Glutamatergic neuron (in vitro differentiated cells): ENCODE results near the gene CDC45. TPM values are rescaled to one million over a fixed set of nuclear protein-coding genes. Genes with fewer than 3 reads are reported as not detected.

Experiments used
- DNase-seq: peaks from one replicate; pipeline ENCODE4 v3.0.0; 2022
- H3K27ac Mint-ChIP-seq: one replicate; pipeline ENCODE4 v1.8.0; 2020; ENCODE audit warnings: mild to moderate bottlenecking, mixed read lengths, inconsistent platforms; ENCODE audit not compliant: unreplicated experiment
- H3K27me3 Mint-ChIP-seq: one replicate; pipeline ENCODE4 v1.8.0; 2020; ENCODE audit warnings: mild to moderate bottlenecking, moderate library complexity, mixed read lengths, inconsistent platforms; ENCODE audit not compliant: unreplicated experiment
- H3K36me3 Mint-ChIP-seq: one replicate; pipeline ENCODE4 v1.8.0; 2020; ENCODE audit warnings: mild to moderate bottlenecking, mixed read lengths, inconsistent platforms; ENCODE audit not compliant: unreplicated experiment
- H3K4me1 Mint-ChIP-seq: one replicate; pipeline ENCODE4 v1.8.0; 2020; ENCODE audit warnings: mild to moderate bottlenecking, low read depth, mixed read lengths, inconsistent platforms; ENCODE audit not compliant: unreplicated experiment
- H3K4me3 Mint-ChIP-seq: one replicate; pipeline ENCODE4 v1.8.0; 2020; ENCODE audit warnings: mild to moderate bottlenecking, mixed read lengths, inconsistent platforms; ENCODE audit not compliant: unreplicated experiment
- H3K9me3 Mint-ChIP-seq: one replicate; pipeline ENCODE4 v1.8.0; 2020; ENCODE audit warnings: mild to moderate bottlenecking, moderate library complexity, mixed read lengths, inconsistent platforms; ENCODE audit not compliant: unreplicated experiment
- total RNA-seq: library from RNA; stranded (reverse); fragmentation: NEBNext Ultra II Directional; extraction: Animal tissue kit (Norgen Biotek cat#: 25700); gene quantifications from one replicate; pipeline ENCODE4 v1.2.1, GENCODE V29; 2021; ENCODE audit not compliant: unreplicated experiment
- TF ChIP-seq, protein P1 (sequence below): fragments of 200-600 bp; sonication (generic); IDR thresholded peaks from one replicate; pipeline ENCODE4 v1.5.0; 2021; ENCODE audit not compliant: partially characterized antibody, unreplicated experiment

Gene CDC45
- total RNA-seq, 1 donor from 2014 or later, result 3.5 TPM

DNA sequence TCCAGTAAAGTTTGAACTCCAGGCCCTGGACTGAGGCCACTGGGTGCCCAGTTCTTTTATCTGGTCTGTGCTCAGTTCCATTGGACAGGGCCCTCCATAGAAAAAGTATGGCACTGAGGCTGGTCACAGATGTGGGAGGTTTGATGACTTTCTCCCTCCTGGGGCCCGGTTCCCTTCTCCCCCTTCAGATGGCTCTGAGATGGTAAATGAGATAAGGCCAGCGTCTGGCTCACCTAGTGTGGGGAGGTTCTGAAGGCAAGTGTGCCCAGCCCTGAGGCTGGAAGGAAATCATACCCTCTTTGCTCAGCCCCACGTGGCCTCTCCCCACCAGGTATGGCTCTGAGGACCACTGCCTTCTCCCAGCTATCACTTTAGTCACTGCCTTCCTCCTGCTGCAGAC, 45.9 kb downstream of the CDC45 start:
- peaks cover 16% of the 10 kb centered on the region for H3K27me3 Mint-ChIP-seq
- DNase-seq, result no peak
- no peak overlapping the region for H3K4me3 Mint-ChIP-seq
- H3K9me3 Mint-ChIP-seq, result peaks cover 3% of the 10 kb centered on the region
- TF ChIP-seq, protein P1, sequence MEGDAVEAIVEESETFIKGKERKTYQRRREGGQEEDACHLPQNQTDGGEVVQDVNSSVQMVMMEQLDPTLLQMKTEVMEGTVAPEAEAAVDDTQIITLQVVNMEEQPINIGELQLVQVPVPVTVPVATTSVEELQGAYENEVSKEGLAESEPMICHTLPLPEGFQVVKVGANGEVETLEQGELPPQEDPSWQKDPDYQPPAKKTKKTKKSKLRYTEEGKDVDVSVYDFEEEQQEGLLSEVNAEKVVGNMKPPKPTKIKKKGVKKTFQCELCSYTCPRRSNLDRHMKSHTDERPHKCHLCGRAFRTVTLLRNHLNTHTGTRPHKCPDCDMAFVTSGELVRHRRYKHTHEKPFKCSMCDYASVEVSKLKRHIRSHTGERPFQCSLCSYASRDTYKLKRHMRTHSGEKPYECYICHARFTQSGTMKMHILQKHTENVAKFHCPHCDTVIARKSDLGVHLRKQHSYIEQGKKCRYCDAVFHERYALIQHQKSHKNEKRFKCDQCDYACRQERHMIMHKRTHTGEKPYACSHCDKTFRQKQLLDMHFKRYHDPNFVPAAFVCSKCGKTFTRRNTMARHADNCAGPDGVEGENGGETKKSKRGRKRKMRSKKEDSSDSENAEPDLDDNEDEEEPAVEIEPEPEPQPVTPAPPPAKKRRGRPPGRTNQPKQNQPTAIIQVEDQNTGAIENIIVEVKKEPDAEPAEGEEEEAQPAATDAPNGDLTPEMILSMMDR, result no peak
- H3K4me1 Mint-ChIP-seq, result peaks cover 7% of the 10 kb centered on the region
- no peaks in the 10 kb centered on the region for H3K36me3 Mint-ChIP-seq
- no peak overlapping the region for H3K27ac Mint-ChIP-seq

DNA sequence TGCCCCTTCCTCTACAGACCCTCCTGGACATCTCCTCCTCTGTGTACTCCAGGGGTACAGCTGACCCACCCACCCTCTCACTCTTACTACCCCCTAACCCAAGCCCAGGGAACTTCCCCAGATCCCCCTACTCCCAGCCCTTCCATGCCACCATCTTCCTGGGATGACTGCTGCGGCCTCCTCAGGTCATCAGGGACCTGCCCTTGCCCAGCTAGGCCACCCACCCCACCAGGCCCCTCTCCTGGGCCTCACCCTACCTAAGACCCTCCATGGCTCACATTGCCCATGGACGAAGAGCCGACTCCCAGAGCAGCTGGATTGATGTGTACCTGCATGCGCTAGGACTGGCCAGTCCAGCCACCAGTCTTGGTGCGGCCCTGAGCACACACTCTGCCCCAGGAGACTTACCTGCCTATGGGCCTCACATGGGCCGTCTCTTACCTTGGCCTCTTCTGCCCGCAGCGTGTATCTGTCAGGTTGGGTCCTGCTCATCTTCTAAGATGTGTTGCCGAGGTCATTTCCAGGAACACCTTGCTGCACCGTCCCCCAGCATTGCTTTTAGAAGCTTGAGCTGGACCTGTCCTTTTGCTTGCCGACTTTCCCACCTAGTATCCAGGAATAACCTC, 46.5 kb downstream of the CDC45 start:
- TF ChIP-seq, protein P1, result no peak
- Mint-ChIP-seq H3K27ac (no peak overlapping the region), H3K9me3 (peaks cover 3% of the 10 kb centered on the region), H3K27me3 (peaks cover 16% of the 10 kb centered on the region), H3K36me3 (no peaks in the 10 kb centered on the region), H3K4me1 (peaks cover 7% of the 10 kb centered on the region), H3K4me3 (no peak overlapping the region)
- DNase-seq, result no peak

DNA sequence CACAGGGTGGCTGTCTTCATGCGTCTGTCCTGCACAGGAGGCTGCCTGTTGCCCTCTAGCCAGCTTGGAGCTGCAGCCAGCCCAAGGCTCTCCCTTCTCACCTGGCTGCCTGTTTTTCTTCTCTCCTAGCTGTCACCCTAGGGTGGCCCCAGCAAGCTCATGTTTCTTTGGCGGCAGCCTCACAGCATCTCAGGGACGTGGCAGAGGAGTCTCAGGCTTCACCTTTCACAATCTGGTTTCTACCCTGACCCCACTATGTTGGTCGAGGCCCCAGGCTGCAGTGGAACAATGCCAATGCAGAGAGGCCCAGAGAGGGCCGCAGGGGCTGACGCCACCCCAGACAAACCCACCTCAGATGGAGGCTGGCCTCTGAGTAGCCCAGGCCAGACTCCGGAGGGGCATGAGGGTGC, 47.0 kb downstream of the CDC45 start:
- no peak for DNase-seq
- Mint-ChIP-seq H3K4me1 (peaks cover 7% of the 10 kb centered on the region), H3K36me3 (no peaks in the 10 kb centered on the region), H3K9me3 (peaks cover 3% of the 10 kb centered on the region), H3K27me3 (peaks cover 15% of the 10 kb centered on the region), H3K4me3 (no peak overlapping the region), H3K27ac (no peak overlapping the region)
- TF ChIP-seq, protein P1, result no peak

DNA sequence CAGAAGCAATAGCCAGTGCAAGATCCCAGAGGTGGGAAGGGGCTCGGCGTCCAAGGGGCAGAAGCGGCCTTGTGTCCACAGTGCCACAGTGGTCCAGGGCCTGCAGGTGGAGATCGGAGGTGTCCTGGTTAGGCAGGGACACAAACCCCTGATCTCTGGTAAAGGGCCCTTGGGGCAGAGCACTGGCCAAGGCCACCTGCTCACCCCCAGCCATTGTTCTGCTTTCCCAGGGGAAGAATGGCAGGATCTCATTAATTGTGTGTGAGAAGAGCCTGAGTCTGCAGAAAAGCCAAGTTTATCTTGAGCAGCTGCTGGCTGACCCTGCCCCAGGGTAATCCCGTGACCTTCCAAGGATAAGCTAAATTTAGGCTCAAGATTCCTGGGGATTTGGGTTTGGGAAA, 47.6 kb downstream of the CDC45 start:
- Mint-ChIP-seq H3K27me3 (peaks cover 12% of the 10 kb centered on the region), H3K9me3 (peaks cover 3% of the 10 kb centered on the region), H3K4me1 (peaks cover 7% of the 10 kb centered on the region), H3K27ac (peak overlapping the region; percentile 44), H3K4me3 (peak overlapping the region; percentile 41), H3K36me3 (no peaks in the 10 kb centered on the region)
- TF ChIP-seq, protein P1, result no peak
- DNase-seq, result no peak

DNA sequence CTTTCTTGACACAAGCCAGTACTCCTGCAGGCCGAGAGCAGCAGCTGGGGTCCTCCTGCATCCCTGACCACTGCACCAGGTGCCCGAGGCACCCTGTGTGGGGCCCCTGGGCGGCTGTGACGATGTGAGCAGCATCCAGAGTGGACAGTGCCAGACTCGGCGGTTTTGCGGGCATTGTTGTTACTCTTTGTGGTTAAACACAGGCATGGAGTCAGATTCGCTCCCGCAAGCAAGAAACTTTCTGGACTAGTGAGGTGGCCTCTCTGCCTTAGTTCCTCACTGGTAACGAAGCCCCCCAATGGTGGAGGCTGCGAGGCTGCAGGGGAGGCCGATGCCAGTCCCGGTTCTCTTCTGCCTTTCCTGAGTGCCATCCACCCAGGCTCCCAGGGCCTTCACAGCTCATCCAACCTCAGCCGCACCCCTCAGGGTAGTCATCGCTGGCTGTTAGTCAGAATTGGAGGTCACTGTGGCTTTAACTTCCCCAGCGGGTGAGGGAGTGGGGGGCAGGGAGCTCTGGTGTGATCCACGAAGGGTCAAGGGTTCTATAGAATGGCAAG, 48.2 kb downstream of the CDC45 start:
- no peak for DNase-seq
- Mint-ChIP-seq H3K36me3 (no peaks in the 10 kb centered on the region), H3K27ac (no peak overlapping the region), H3K4me1 (peaks cover 7% of the 10 kb centered on the region), H3K4me3 (peak overlapping the region; percentile 41), H3K27me3 (peaks cover 9% of the 10 kb centered on the region), H3K9me3 (peaks cover 3% of the 10 kb centered on the region)
- TF ChIP-seq, protein P1, result no peak
